HG02610 (cell line): ENCODE results near the gene CEP72.
"Not testable (repeated sequence)": the region's sequence is repeated elsewhere in the genome, so short reads cannot be mapped to it uniquely, and the experiment has no call there.

Source experiments
- ATAC-seq: cut with Tn5 transposase; IDR thresholded peaks from one replicate; pipeline ENCODE4 v1.9.1; 2021; ENCODE audit warnings: mild to moderate bottlenecking, moderate library complexity; ENCODE audit not compliant: unreplicated experiment

CEP72 gene

GRCh38 chr5:669111-669841 lies 57.1 kb downstream of the CEP72 start:
- ATAC-seq, result no peak

- no peak for ATAC-seq
Observed at GRCh38 chr5:669842-670395, 57.8 kb downstream of the CEP72 start.

GRCh38 chr5:670396-671270 lies 58.5 kb downstream of the CEP72 start:
- ATAC-seq, result no peak

- peak; percentile 55 for ATAC-seq
Observed at GRCh38 chr5:671459-672328, 59.6 kb downstream of the CEP72 start.

GRCh38 chr5:672329-673160 lies 60.4 kb downstream of the CEP72 start:
- ATAC-seq, result no peak

GRCh38 chr5:673161-673830 lies 61.2 kb downstream of the CEP72 start:
- no peak for ATAC-seq

GRCh38 chr5:673831-674629 lies 61.9 kb downstream of the CEP72 start:
- ATAC-seq, result no peak

- no peak for ATAC-seq
Observed at GRCh38 chr5:674630-675011, 62.5 kb downstream of the CEP72 start.

- ATAC-seq, result no peak
Observed at GRCh38 chr5:675111-675870, 63.2 kb downstream of the CEP72 start.

GRCh38 chr5:675871-676698 lies 63.9 kb downstream of the CEP72 start:
- no peak for ATAC-seq

GRCh38 chr5:676699-677076 lies 64.5 kb downstream of the CEP72 start:
- no peak for ATAC-seq

- no peak for ATAC-seq
Observed at GRCh38 chr5:677131-678101, 65.3 kb downstream of the CEP72 start.

- ATAC-seq, result not testable (repeated sequence)
Observed at GRCh38 chr5:678521-678920, 66.4 kb downstream of the CEP72 start.

GRCh38 chr5:679166-679895 lies 67.2 kb downstream of the CEP72 start:
- not testable (repeated sequence) for ATAC-seq

GRCh38 chr5:680118-680795 lies 68.1 kb downstream of the CEP72 start:
- not testable (repeated sequence) for ATAC-seq
